Mucosa of stomach (tissue), 1 donor: ENCODE data around the gene PHKB.

Experiments
- H3K27me3 ChIP-seq: one replicate; pipeline ENCODE4 v1.7.0; 2013; ENCODE audit warnings: mild to moderate bottlenecking, low read length; ENCODE audit not compliant: control insufficient read depth, insufficient read depth
- H3K36me3 ChIP-seq: one replicate; pipeline ENCODE4 v1.7.0; 2013; ENCODE audit warnings: low read length; ENCODE audit not compliant: control insufficient read depth, insufficient read depth
- H3K4me1 ChIP-seq: one replicate; pipeline ENCODE4 v1.7.0; 2013; ENCODE audit warnings: mild to moderate bottlenecking, low read length; ENCODE audit not compliant: control insufficient read depth, insufficient read depth
- H3K4me3 ChIP-seq: one replicate; pipeline ENCODE4 v1.7.0; 2013; ENCODE audit warnings: low read length
- H3K9ac ChIP-seq: one replicate; pipeline ENCODE4 v1.7.0; 2013; ENCODE audit warnings: mild to moderate bottlenecking, low read length, moderate library complexity
- H3K9me3 ChIP-seq: one replicate; pipeline ENCODE4 v1.7.0; 2013; ENCODE audit warnings: mild to moderate bottlenecking, low read length, moderate library complexity; ENCODE audit not compliant: control insufficient read depth
- donor health status: Pancreatic carcinoma.

The PHKB gene

GRCh38 chr16:47622451-47623176 is 161.5 kb downstream of the PHKB start:
- Histone ChIP-seq H3K9me3 (no peaks in the 10 kb centered on the region), H3K36me3 (no peaks in the 10 kb centered on the region), H3K4me1 (no peaks in the 10 kb centered on the region), H3K9ac (no peak overlapping the region), H3K4me3 (no peak overlapping the region), H3K27me3 (no peaks in the 10 kb centered on the region)

- Histone ChIP-seq H3K9me3 (no peaks in the 10 kb centered on the region), H3K9ac (no peak overlapping the region), H3K4me3 (no peak overlapping the region), H3K36me3 (no peaks in the 10 kb centered on the region), H3K4me1 (no peaks in the 10 kb centered on the region), H3K27me3 (no peaks in the 10 kb centered on the region)
Measured at GRCh38 chr16:47624563-47624962, 163.4 kb downstream of the PHKB start.

GRCh38 chr16:47625115-47625567 is 164.0 kb downstream of the PHKB start:
- H3K9me3 ChIP-seq: no peaks in the 10 kb centered on the region
- H3K4me1 ChIP-seq: no peaks in the 10 kb centered on the region
- H3K4me3 ChIP-seq: no peak overlapping the region
- no peaks in the 10 kb centered on the region for H3K27me3 ChIP-seq
- no peak overlapping the region for H3K9ac ChIP-seq
- H3K36me3 ChIP-seq: no peaks in the 10 kb centered on the region

GRCh38 chr16:47626246-47626645 is 165.1 kb downstream of the PHKB start:
- Histone ChIP-seq H3K4me3 (no peak overlapping the region), H3K4me1 (no peaks in the 10 kb centered on the region), H3K9me3 (no peaks in the 10 kb centered on the region), H3K27me3 (no peaks in the 10 kb centered on the region), H3K36me3 (no peaks in the 10 kb centered on the region), H3K9ac (no peak overlapping the region)

GRCh38 chr16:47627085-47627639 is 166.0 kb downstream of the PHKB start:
- Histone ChIP-seq H3K4me3 (no peak overlapping the region), H3K9me3 (no peaks in the 10 kb centered on the region), H3K36me3 (no peaks in the 10 kb centered on the region), H3K27me3 (no peaks in the 10 kb centered on the region), H3K9ac (no peak overlapping the region), H3K4me1 (no peaks in the 10 kb centered on the region)

GRCh38 chr16:47627721-47628120 is 166.6 kb downstream of the PHKB start:
- Histone ChIP-seq H3K27me3 (no peaks in the 10 kb centered on the region), H3K36me3 (no peaks in the 10 kb centered on the region), H3K4me1 (no peaks in the 10 kb centered on the region), H3K9me3 (no peaks in the 10 kb centered on the region), H3K4me3 (no peak overlapping the region), H3K9ac (no peak overlapping the region)

GRCh38 chr16:47631131-47631530 is 170.0 kb downstream of the PHKB start:
- H3K4me1 ChIP-seq: no peaks in the 10 kb centered on the region

GRCh38 chr16:47634126-47634525 is 173.0 kb downstream of the PHKB start:
- H3K9me3 ChIP-seq: no peaks in the 10 kb centered on the region
- no peak overlapping the region for H3K9ac ChIP-seq
- no peaks in the 10 kb centered on the region for H3K27me3 ChIP-seq
- no peak overlapping the region for H3K4me3 ChIP-seq
- no peaks in the 10 kb centered on the region for H3K4me1 ChIP-seq
- H3K36me3 ChIP-seq: no peaks in the 10 kb centered on the region

More at GRCh38 chr16:47631131-47631530, 170.0 kb downstream of the PHKB start:
- no peaks in the 10 kb centered on the region for H3K36me3 ChIP-seq
- H3K9ac ChIP-seq: no peak overlapping the region
- H3K9me3 ChIP-seq: no peaks in the 10 kb centered on the region
- no peaks in the 10 kb centered on the region for H3K27me3 ChIP-seq
- H3K4me3 ChIP-seq: no peak overlapping the region

- no peak overlapping the region for H3K4me3 ChIP-seq
- H3K36me3 ChIP-seq: no peaks in the 10 kb centered on the region
- H3K9me3 ChIP-seq: no peaks in the 10 kb centered on the region
- H3K27me3 ChIP-seq: no peaks in the 10 kb centered on the region
- no peaks in the 10 kb centered on the region for H3K4me1 ChIP-seq
- H3K9ac ChIP-seq: no peak overlapping the region
Measured at GRCh38 chr16:47634727-47635126, 173.6 kb downstream of the PHKB start.

GRCh38 chr16:47636501-47637099 is 175.5 kb downstream of the PHKB start:
- H3K4me1 ChIP-seq: no peaks in the 10 kb centered on the region
- H3K36me3 ChIP-seq: no peaks in the 10 kb centered on the region
- H3K9me3 ChIP-seq: no peaks in the 10 kb centered on the region
- H3K4me3 ChIP-seq: no peak overlapping the region
- H3K9ac ChIP-seq: no peak overlapping the region
- H3K27me3 ChIP-seq: no peaks in the 10 kb centered on the region

GRCh38 chr16:47638175-47638574 is 177.0 kb downstream of the PHKB start:
- Histone ChIP-seq H3K9me3 (no peaks in the 10 kb centered on the region), H3K36me3 (no peaks in the 10 kb centered on the region), H3K4me3 (no peak overlapping the region), H3K9ac (no peak overlapping the region), H3K4me1 (no peaks in the 10 kb centered on the region), H3K27me3 (no peaks in the 10 kb centered on the region)

GRCh38 chr16:47640661-47641060 is 179.5 kb downstream of the PHKB start:
- Histone ChIP-seq H3K9me3 (no peaks in the 10 kb centered on the region), H3K27me3 (no peaks in the 10 kb centered on the region), H3K9ac (no peak overlapping the region), H3K4me3 (no peak overlapping the region), H3K36me3 (no peaks in the 10 kb centered on the region), H3K4me1 (no peaks in the 10 kb centered on the region)
